ENCODE data around the gene CKS1B.

The CKS1B gene

GRCh38 chr1:155001425-155001674 is 26.9 kb downstream of the CKS1B start:
- Histone ChIP-seq H3K27ac (ENCODE audit: low read length) (peak overlapping the region; percentile 95), H2AFZ (ENCODE audit: low read length) (peak overlapping the region; percentile 78), H3K9me3 (replicated peaks; ENCODE audit: insufficient read depth, low read length) (no peaks in the 10 kb centered on the region), H3K27me3 (replicated peaks; ENCODE audit: insufficient read depth, low read length) (no peaks in the 10 kb centered on the region), H3K36me3 (replicated peaks; ENCODE audit: insufficient read depth, low read length) (no peaks in the 10 kb centered on the region), H3K4me1 (ENCODE audit: low read length) (peaks cover 22% of the 10 kb centered on the region), H3K9ac (ENCODE audit: low read length) (peak overlapping the region; percentile 93), H3K79me2 (ENCODE audit: low read length) (peaks cover 38% of the 10 kb centered on the region), H3K4me3 (ENCODE audit: low read length) (peak overlapping the region; percentile 77), H3K9me2 (replicated peaks; ENCODE audit: insufficient read depth, low read length) (no peaks in the 10 kb centered on the region), H3K4me2 (ENCODE audit: low read depth, low read length) (peak overlapping the region; percentile 90), H3F3A (ENCODE audit: insufficient read depth, low read length) (peaks cover 61% of the 10 kb centered on the region), H4K20me1 (ENCODE audit: insufficient read depth, low read length) (no peaks in the 10 kb centered on the region)
- TF ChIP-seq EZH2 (optimal IDR thresholded peaks at IDR 0.05; ENCODE audit: low read depth, low read length): no peak
- TF ChIP-seq CTCF (IDR thresholded peaks at IDR 0.05; ENCODE audit: low read length): no peak
- TF ChIP-seq EZH2phosphoT487 (IDR thresholded peaks at IDR 0.05; ENCODE audit: low read length): no peak
- DNase-seq: no peak

GRCh38 chr1:155001675-155002463 is 27.4 kb downstream of the CKS1B start:
- peak overlapping the region; percentile 78 for H2AFZ ChIP-seq (ENCODE audit: low read length)
- no peaks in the 10 kb centered on the region for H3K36me3 ChIP-seq (replicated peaks; ENCODE audit: insufficient read depth, low read length)

GRCh38 chr1:155002464-155003226 is 28.2 kb downstream of the CKS1B start, which contains the start of gene ZBTB7B:
Gene ZBTB7B, plus strand, starts transcription at chr1:155002802. Its CDS starts 11,859 bp downstream, at chr1:155014661.
- Histone ChIP-seq H3K4me1 (ENCODE audit: low read length) (peaks cover 24% of the 10 kb centered on the region), H2AFZ (ENCODE audit: low read length) (peak within 1 kb of the TSS; percentile 78), H3K27ac (ENCODE audit: low read length) (peak within 1 kb of the TSS; percentile 95), H3K9me3 (replicated peaks; ENCODE audit: insufficient read depth, low read length) (no peaks in the 10 kb centered on the region), H3F3A (ENCODE audit: insufficient read depth, low read length) (peaks cover 62% of the 10 kb centered on the region), H3K4me2 (ENCODE audit: low read depth, low read length) (peak within 1 kb of the TSS; percentile 90), H3K9me2 (replicated peaks; ENCODE audit: insufficient read depth, low read length) (no peaks in the 10 kb centered on the region), H3K9ac (ENCODE audit: low read length) (peak within 1 kb of the TSS; percentile 93), H3K4me3 (ENCODE audit: low read length) (peak within 1 kb of the TSS; percentile 99), H4K20me1 (ENCODE audit: insufficient read depth, low read length) (no peaks in the 10 kb centered on the region), H3K36me3 (replicated peaks; ENCODE audit: insufficient read depth, low read length) (no peaks in the 10 kb centered on the region), H3K27me3 (replicated peaks; ENCODE audit: insufficient read depth, low read length) (no peaks in the 10 kb centered on the region), H3K79me2 (ENCODE audit: low read length) (peaks cover 51% of the 10 kb centered on the region)
- DNase-seq: peak; percentile 47
- TF ChIP-seq EZH2phosphoT487 (IDR thresholded peaks at IDR 0.05; ENCODE audit: low read length) (no peak), CTCF (IDR thresholded peaks at IDR 0.05; ENCODE audit: low read length) (no peak), EZH2 (optimal IDR thresholded peaks at IDR 0.05; ENCODE audit: low read depth, low read length) (no peak)

More at GRCh38 chr1:155001675-155002463, 27.4 kb downstream of the CKS1B start:
- Histone ChIP-seq H3K4me2 (ENCODE audit: low read depth, low read length) (peak overlapping the region; percentile 90), H3K27ac (ENCODE audit: low read length) (peak overlapping the region; percentile 95), H3K9me3 (replicated peaks; ENCODE audit: insufficient read depth, low read length) (no peaks in the 10 kb centered on the region), H4K20me1 (ENCODE audit: insufficient read depth, low read length) (no peaks in the 10 kb centered on the region), H3F3A (ENCODE audit: insufficient read depth, low read length) (peaks cover 62% of the 10 kb centered on the region), H3K79me2 (ENCODE audit: low read length) (peaks cover 43% of the 10 kb centered on the region), H3K27me3 (replicated peaks; ENCODE audit: insufficient read depth, low read length) (no peaks in the 10 kb centered on the region), H3K4me3 (ENCODE audit: low read length) (peak overlapping the region; percentile 77), H3K4me1 (ENCODE audit: low read length) (peaks cover 24% of the 10 kb centered on the region), H3K9me2 (replicated peaks; ENCODE audit: insufficient read depth, low read length) (no peaks in the 10 kb centered on the region), H3K9ac (ENCODE audit: low read length) (peak overlapping the region; percentile 93)
- TF ChIP-seq CTCF (IDR thresholded peaks at IDR 0.05; ENCODE audit: low read length) (peak; percentile 70), EZH2 (optimal IDR thresholded peaks at IDR 0.05; ENCODE audit: low read depth, low read length) (no peak)
- DNase-seq: peak; percentile 100
